ENCODE data around the gene SF3B6.

SF3B6 gene

GRCh38 chr2:24038786-24039499 lies 37.2 kb downstream of the SF3B6 start:
- TF ChIP-seq FOXP2 (optimal IDR thresholded peaks at IDR 0.05; ENCODE audit: borderline replicate concordance, extremely low read depth, extremely low read length, insufficient read depth) (no peak), SIN3A (IDR thresholded peaks at IDR 0.05; ENCODE audit: borderline replicate concordance, insufficient read depth, low read length) (no peak), TAF1 (IDR thresholded peaks at IDR 0.05; ENCODE audit: borderline replicate concordance, insufficient read depth, low read length) (no peak), POLR2AphosphoS5 (IDR thresholded peaks at IDR 0.05; ENCODE audit: low read depth, low read length) (no peak), REST (IDR thresholded peaks at IDR 0.05; ENCODE audit: insufficient read depth in 1 of 2, low read depth in 2 of 2, low read length in 2 of 2) (no peak)

DNA sequence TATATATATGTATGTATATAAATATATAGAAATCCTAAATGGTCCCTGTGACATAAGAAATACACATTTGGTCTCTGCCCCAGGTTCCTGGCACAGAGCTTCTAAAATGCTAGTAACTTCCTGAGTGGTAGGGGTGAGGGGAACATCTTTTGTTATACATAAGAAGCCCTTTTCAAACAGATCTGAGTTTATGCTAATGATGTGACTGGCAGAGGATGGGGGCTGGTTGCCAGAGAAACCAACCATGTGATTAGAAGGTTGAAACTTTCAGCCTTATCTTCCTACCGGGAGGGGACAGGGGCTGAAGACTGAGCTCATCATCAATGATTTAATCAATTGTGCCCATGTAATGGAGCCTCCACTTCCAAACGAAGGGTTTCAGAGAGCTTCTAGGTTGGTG lies 49.9 kb downstream of the SF3B6 start:
- TF ChIP-seq POLR2AphosphoS5 (IDR thresholded peaks at IDR 0.05; ENCODE audit: low read depth, low read length): no peak
- TF ChIP-seq TAF1 (IDR thresholded peaks at IDR 0.05; ENCODE audit: borderline replicate concordance, insufficient read depth, low read length): no peak
- TF ChIP-seq REST (IDR thresholded peaks at IDR 0.05; ENCODE audit: insufficient read depth in 1 of 2, low read depth in 2 of 2, low read length in 2 of 2): no peak
- no peak for TF ChIP-seq FOXP2 (optimal IDR thresholded peaks at IDR 0.05; ENCODE audit: borderline replicate concordance, extremely low read depth, extremely low read length, insufficient read depth)
- no peak for TF ChIP-seq SIN3A (IDR thresholded peaks at IDR 0.05; ENCODE audit: borderline replicate concordance, insufficient read depth, low read length)

DNA sequence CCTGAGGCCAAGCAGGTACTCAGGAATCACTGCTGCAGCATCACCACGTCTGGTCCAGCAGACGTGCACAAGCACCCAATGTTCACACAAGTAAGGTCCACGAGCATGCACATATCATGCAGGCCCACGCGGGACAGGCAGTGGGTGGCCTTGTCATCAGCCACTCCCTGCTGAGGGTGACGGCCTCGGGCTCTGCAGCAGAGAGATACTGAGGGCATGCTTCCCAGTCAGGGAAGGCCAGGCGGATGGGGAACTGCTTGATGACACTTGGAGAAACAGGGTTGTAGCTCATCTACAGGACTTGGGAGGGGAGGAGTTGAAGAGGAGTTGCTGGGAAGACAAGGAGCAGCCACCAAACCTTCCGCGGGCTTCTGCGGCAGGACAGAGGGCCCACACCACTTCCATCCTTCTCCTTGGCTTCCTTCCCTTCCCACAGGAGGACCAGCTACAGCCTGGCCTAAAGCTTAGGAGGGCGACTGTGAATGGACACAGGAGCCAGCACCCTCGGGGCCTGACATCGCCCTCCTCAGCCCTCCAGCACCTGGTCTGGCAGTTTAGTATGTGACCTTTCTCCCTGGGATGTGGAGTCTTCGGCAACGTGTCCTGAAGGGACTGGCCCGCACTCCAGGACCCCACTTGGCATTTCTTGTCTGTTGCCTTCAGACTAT lies 51.0 kb downstream of the SF3B6 start:
- TF ChIP-seq REST (IDR thresholded peaks at IDR 0.05; ENCODE audit: insufficient read depth in 1 of 2, low read depth in 2 of 2, low read length in 2 of 2) (no peak), POLR2AphosphoS5 (IDR thresholded peaks at IDR 0.05; ENCODE audit: low read depth, low read length) (no peak), SIN3A (IDR thresholded peaks at IDR 0.05; ENCODE audit: borderline replicate concordance, insufficient read depth, low read length) (no peak), TAF1 (IDR thresholded peaks at IDR 0.05; ENCODE audit: borderline replicate concordance, insufficient read depth, low read length) (no peak), FOXP2 (optimal IDR thresholded peaks at IDR 0.05; ENCODE audit: borderline replicate concordance, extremely low read depth, extremely low read length, insufficient read depth) (no peak)

DNA sequence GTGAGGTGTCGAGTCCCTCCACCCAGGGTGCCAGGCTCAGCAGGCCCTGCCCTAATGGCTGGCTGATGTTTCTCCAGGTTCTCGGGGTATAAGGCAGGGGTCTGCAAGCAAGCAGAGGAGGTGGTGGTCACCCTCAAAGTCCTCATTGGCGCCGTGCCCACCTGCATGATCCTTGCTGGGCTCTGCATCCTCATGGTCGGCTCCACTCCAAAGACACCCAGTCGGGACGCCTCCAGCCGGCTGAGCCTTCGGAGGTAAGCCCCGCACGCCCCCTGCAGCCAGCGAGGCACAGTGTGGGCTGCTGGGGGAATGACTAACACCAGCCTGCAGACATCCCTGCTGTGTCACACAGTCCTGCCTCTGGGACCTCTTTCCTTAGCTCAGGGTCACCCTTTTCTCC lies 52.1 kb downstream of the SF3B6 start:
- TF ChIP-seq POLR2AphosphoS5 (IDR thresholded peaks at IDR 0.05; ENCODE audit: low read depth, low read length): no peak
- TF ChIP-seq FOXP2 (optimal IDR thresholded peaks at IDR 0.05; ENCODE audit: borderline replicate concordance, extremely low read depth, extremely low read length, insufficient read depth): no peak
- no peak for TF ChIP-seq TAF1 (IDR thresholded peaks at IDR 0.05; ENCODE audit: borderline replicate concordance, insufficient read depth, low read length)
- TF ChIP-seq SIN3A (IDR thresholded peaks at IDR 0.05; ENCODE audit: borderline replicate concordance, insufficient read depth, low read length): no peak
- no peak for TF ChIP-seq REST (IDR thresholded peaks at IDR 0.05; ENCODE audit: insufficient read depth in 1 of 2, low read depth in 2 of 2, low read length in 2 of 2)
